ENCODE results near the gene NDST4. TPM values are rescaled to one million over a fixed set of nuclear protein-coding genes. Genes with fewer than 3 reads are reported as not detected.

NDST4 gene
- polyA plus RNA-seq, 1 donor (not counting 4 experiments of a cell fraction or from before 2014, with no cell fraction given) = not detected

DNA sequence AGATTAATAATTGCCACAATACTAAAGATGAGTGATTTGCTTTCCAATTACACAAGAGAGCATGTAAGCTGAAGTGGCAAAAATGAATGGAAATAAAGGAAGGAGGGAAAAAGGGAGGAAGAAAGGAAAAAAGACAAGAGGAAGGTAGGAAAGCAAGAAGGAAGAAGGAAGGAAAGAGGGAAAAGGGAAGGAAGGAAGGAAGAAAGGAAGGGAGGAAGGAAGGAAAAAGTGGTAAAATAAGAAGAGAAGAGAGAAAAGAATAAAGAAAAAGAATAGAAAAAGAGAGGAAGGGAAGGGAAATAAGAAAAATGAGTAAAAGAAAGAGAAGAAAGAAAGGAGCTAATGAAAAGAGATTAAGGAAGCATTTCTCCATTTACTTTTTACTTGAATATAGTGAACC is 4.6 kb downstream of the NDST4 start:
- H3K27me3 ChIP-seq (ENCODE audit: control insufficient read depth, extremely low read depth, insufficient read depth, low read length) = peaks cover 3% of the 10 kb centered on the region
- no peak overlapping the region for H3K4me2 ChIP-seq (ENCODE audit: control insufficient read depth, extremely low read depth, insufficient read depth, low read depth, low read length)
- no peak for DNase-seq (ENCODE audit: low read depth, low spot score)
- H2AFZ ChIP-seq (ENCODE audit: control insufficient read depth, low read length) = no peak overlapping the region
- dilution Hi-C loops (cut with MboI; ENCODE audit: extremely low pct_ligation_motif_present, low sequenced_read_pairs) = no loop called here
- no peaks in the 10 kb centered on the region for H3K36me3 ChIP-seq (ENCODE audit: control insufficient read depth in 2 of 2, extremely low read depth in 1 of 2, insufficient read depth in 2 of 2, low read length in 2 of 2)
- TF ChIP-seq, protein P1, sequence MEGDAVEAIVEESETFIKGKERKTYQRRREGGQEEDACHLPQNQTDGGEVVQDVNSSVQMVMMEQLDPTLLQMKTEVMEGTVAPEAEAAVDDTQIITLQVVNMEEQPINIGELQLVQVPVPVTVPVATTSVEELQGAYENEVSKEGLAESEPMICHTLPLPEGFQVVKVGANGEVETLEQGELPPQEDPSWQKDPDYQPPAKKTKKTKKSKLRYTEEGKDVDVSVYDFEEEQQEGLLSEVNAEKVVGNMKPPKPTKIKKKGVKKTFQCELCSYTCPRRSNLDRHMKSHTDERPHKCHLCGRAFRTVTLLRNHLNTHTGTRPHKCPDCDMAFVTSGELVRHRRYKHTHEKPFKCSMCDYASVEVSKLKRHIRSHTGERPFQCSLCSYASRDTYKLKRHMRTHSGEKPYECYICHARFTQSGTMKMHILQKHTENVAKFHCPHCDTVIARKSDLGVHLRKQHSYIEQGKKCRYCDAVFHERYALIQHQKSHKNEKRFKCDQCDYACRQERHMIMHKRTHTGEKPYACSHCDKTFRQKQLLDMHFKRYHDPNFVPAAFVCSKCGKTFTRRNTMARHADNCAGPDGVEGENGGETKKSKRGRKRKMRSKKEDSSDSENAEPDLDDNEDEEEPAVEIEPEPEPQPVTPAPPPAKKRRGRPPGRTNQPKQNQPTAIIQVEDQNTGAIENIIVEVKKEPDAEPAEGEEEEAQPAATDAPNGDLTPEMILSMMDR (optimal IDR thresholded peaks at IDR 0.05 in 1 of 3, IDR thresholded peaks at IDR 0.05 in 1 of 3, conservative IDR thresholded peaks at IDR 0.05 in 1 of 3; ENCODE audit: extremely low read depth in 1 of 3, insufficient read depth in 2 of 3, low read length in 3 of 3) = no peak
- no peak for TF ChIP-seq EZH2 (IDR thresholded peaks at IDR 0.05; ENCODE audit: low read length)
- no peaks in the 10 kb centered on the region for H3K9me1 ChIP-seq (ENCODE audit: control insufficient read depth, extremely low read depth, insufficient read depth, low read length)
- no peak overlapping the region for H3K4me3 ChIP-seq (ENCODE audit: control insufficient read depth in 2 of 3, extremely low read depth in 1 of 3, insufficient read depth in 2 of 3, low read depth in 1 of 3, low read length in 3 of 3)
- H3K27ac ChIP-seq (ENCODE audit: control insufficient read depth, insufficient read depth, low read length) = no peak overlapping the region
- H3K9ac ChIP-seq (ENCODE audit: control insufficient read depth, extremely low read depth, insufficient read depth, low read length) = no peak overlapping the region
- H3K4me1 ChIP-seq (ENCODE audit: control insufficient read depth, extremely low read depth, insufficient read depth, low read length) = no peaks in the 10 kb centered on the region
- FAIRE-seq = no peak
- no peaks in the 10 kb centered on the region for H3K79me2 ChIP-seq (ENCODE audit: control insufficient read depth, insufficient read depth, low read length)
- no peaks in the 10 kb centered on the region for H3K9me3 ChIP-seq (ENCODE audit: control insufficient read depth, low read depth, low read length)
- no peaks in the 10 kb centered on the region for H4K20me1 ChIP-seq (ENCODE audit: control insufficient read depth, extremely low read depth, insufficient read depth, low read length)

DNA sequence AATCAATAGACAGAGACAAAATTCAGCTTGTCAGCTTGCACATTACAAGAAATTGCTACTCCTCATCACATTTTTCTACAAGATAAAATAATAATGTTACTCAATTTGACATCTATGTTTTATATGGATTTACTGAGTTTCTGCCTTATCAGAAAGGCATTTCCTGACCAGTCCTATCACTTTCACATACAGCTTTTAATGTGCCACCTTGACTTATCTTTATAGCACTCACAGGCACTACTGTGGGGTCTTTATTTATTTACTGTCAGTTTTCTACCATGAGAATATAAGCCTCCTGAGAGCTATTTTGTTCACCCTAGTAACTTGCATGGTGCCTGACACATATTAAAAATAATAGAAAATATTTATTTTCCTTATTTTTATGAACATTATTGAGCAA is 6.0 kb downstream of the NDST4 start:
- Histone ChIP-seq H3K9me1 (ENCODE audit: control insufficient read depth, extremely low read depth, insufficient read depth, low read length) (no peaks in the 10 kb centered on the region), H4K20me1 (ENCODE audit: control insufficient read depth, extremely low read depth, insufficient read depth, low read length) (no peaks in the 10 kb centered on the region), H3K4me2 (ENCODE audit: control insufficient read depth, extremely low read depth, insufficient read depth, low read depth, low read length) (no peak overlapping the region), H2AFZ (ENCODE audit: control insufficient read depth, low read length) (no peak overlapping the region), H3K4me3 (ENCODE audit: control insufficient read depth in 2 of 3, extremely low read depth in 1 of 3, insufficient read depth in 2 of 3, low read depth in 1 of 3, low read length in 3 of 3) (no peak overlapping the region), H3K9me3 (ENCODE audit: control insufficient read depth, low read depth, low read length) (no peaks in the 10 kb centered on the region), H3K36me3 (ENCODE audit: control insufficient read depth in 2 of 2, extremely low read depth in 1 of 2, insufficient read depth in 2 of 2, low read length in 2 of 2) (no peaks in the 10 kb centered on the region), H3K79me2 (ENCODE audit: control insufficient read depth, insufficient read depth, low read length) (no peaks in the 10 kb centered on the region), H3K9ac (ENCODE audit: control insufficient read depth, extremely low read depth, insufficient read depth, low read length) (no peak overlapping the region), H3K4me1 (ENCODE audit: control insufficient read depth, extremely low read depth, insufficient read depth, low read length) (no peaks in the 10 kb centered on the region), H3K27ac (ENCODE audit: control insufficient read depth, insufficient read depth, low read length) (no peak overlapping the region), H3K27me3 (ENCODE audit: control insufficient read depth, extremely low read depth, insufficient read depth, low read length) (no peaks in the 10 kb centered on the region)
- dilution Hi-C loops (cut with MboI; ENCODE audit: extremely low pct_ligation_motif_present, low sequenced_read_pairs) = no loop called here
- TF ChIP-seq EZH2 (IDR thresholded peaks at IDR 0.05; ENCODE audit: low read length) = no peak
- TF ChIP-seq, protein P1 (optimal IDR thresholded peaks at IDR 0.05 in 1 of 3, IDR thresholded peaks at IDR 0.05 in 1 of 3, conservative IDR thresholded peaks at IDR 0.05 in 1 of 3; ENCODE audit: extremely low read depth in 1 of 3, insufficient read depth in 2 of 3, low read length in 3 of 3) = no peak
- DNase-seq (ENCODE audit: low read depth, low spot score) = no peak
- FAIRE-seq = no peak

All from keratinocyte (primary cell).